GM23338 (cell line): ENCODE results near the gene INO80B.

Source experiments
- CREB1 ChIP-seq: fragments of 250-450 bp; sonication (Bioruptor Pico); IDR thresholded peaks from 2 replicates; pipeline ENCODE4 v1.5.0; 2020; ENCODE audit warnings: low read depth, mild to moderate bottlenecking, moderate library complexity
- EZH2 ChIP-seq: fragments of 200-600 bp; sonication (generic); IDR thresholded peaks from one replicate; pipeline ENCODE4 v1.8.0; 2017; ENCODE audit warnings: antibody characterized with exemption, mild to moderate bottlenecking, low read depth; ENCODE audit not compliant: unreplicated experiment
- EZH2phosphoT487 ChIP-seq: fragments of 200-600 bp; sonication (generic); IDR thresholded peaks from one replicate; pipeline ENCODE4 v1.8.1; 2018; ENCODE audit warnings: antibody characterized with exemption; ENCODE audit not compliant: unreplicated experiment
- JUNB ChIP-seq: IDR thresholded peaks from one replicate; pipeline ENCODE4 v1.6.1; 2016; ENCODE audit warnings: antibody characterized with exemption; ENCODE audit not compliant: unreplicated experiment
- POLR2AphosphoS5 ChIP-seq: IDR thresholded peaks from 2 replicates; pipeline ENCODE4 v1.6.1; 2016; ENCODE audit warnings: antibody characterized with exemption, low read depth
- REST ChIP-seq: IDR thresholded peaks from one replicate; pipeline ENCODE4 v1.6.1; 2018; ENCODE audit warnings: antibody characterized with exemption; ENCODE audit not compliant: unreplicated experiment
- ZNF114 ChIP-seq: fragments of 250-450 bp; sonication (Bioruptor Pico); IDR thresholded peaks from 2 replicates; pipeline ENCODE4 v1.5.0; 2020; ENCODE audit warnings: mild to moderate bottlenecking, moderate library complexity
- ZNF331 ChIP-seq: fragments of 250-450 bp; sonication (Bioruptor Pico); IDR thresholded peaks from 2 replicates; pipeline ENCODE4 v1.5.0; 2020; ENCODE audit warnings: low read depth, mild to moderate bottlenecking, moderate library complexity
- TF ChIP-seq, protein P1 (sequence below), 2 experiments: fragments of 200-600 bp in 1 of 2; sonication (generic) in 1 of 2; conservative IDR thresholded peaks; 2 replicates each; pipeline versions ENCODE4 v1.5.1 to v1.6.1; 2016 to 2017; ENCODE audit warnings: antibody characterized with exemption in 2 of 2, low read depth in 2 of 2, mild to moderate bottlenecking in 2 of 2, moderate library complexity in 1 of 2

GRCh38 chr2:74462054-74462785, 7.3 kb downstream of the INO80B start:
- TF ChIP-seq, protein P1, sequence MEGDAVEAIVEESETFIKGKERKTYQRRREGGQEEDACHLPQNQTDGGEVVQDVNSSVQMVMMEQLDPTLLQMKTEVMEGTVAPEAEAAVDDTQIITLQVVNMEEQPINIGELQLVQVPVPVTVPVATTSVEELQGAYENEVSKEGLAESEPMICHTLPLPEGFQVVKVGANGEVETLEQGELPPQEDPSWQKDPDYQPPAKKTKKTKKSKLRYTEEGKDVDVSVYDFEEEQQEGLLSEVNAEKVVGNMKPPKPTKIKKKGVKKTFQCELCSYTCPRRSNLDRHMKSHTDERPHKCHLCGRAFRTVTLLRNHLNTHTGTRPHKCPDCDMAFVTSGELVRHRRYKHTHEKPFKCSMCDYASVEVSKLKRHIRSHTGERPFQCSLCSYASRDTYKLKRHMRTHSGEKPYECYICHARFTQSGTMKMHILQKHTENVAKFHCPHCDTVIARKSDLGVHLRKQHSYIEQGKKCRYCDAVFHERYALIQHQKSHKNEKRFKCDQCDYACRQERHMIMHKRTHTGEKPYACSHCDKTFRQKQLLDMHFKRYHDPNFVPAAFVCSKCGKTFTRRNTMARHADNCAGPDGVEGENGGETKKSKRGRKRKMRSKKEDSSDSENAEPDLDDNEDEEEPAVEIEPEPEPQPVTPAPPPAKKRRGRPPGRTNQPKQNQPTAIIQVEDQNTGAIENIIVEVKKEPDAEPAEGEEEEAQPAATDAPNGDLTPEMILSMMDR (conservative IDR thresholded peaks at IDR 0.05; ENCODE audit: low read depth in 2 of 2): no peak
- TF ChIP-seq REST: no peak
- no peak for TF ChIP-seq POLR2AphosphoS5
- no peak for TF ChIP-seq CREB1 (CRISPR knock-in tag)
- no peak for TF ChIP-seq EZH2
- TF ChIP-seq ZNF331 (CRISPR knock-in tag): no peak
- no peak for TF ChIP-seq EZH2phosphoT487
- no peak for TF ChIP-seq ZNF114
- no peak for TF ChIP-seq JUNB
